ENCODE data around the gene DNAH3. TPM values are rescaled to one million over a fixed set of nuclear protein-coding genes. Genes with fewer than 3 reads are reported as not detected.

Gene DNAH3
- total RNA-seq, 1 donor from 2014 or later = not detected

- Mint-ChIP-seq H3K36me3 (no peaks in the 10 kb centered on the region), H3K27ac (no peak overlapping the region), H3K9me3 (no peaks in the 10 kb centered on the region), H3K27me3 (no peaks in the 10 kb centered on the region), H3K4me3 (no peak overlapping the region), H3K4me1 (ENCODE audit: unreplicated experiment) (no peaks in the 10 kb centered on the region)
- no peak for TF ChIP-seq CTCF (conservative IDR thresholded peaks at IDR 0.05)
- no peak for DNase-seq (ENCODE audit: extremely low spot score, unreplicated experiment)
Observed at GRCh38 chr16:20944861-20945574, 205.6 kb downstream of the DNAH3 start.

GRCh38 chr16:20942256-20942655 lies 208.4 kb downstream of the DNAH3 start:
- DNase-seq (ENCODE audit: extremely low spot score, unreplicated experiment) = no peak
- no peak for TF ChIP-seq CTCF (conservative IDR thresholded peaks at IDR 0.05)

GRCh38 chr16:20941636-20941926 lies 209.1 kb downstream of the DNAH3 start:
- H3K36me3 Mint-ChIP-seq = no peaks in the 10 kb centered on the region
- no peaks in the 10 kb centered on the region for H3K4me1 Mint-ChIP-seq (ENCODE audit: unreplicated experiment)
- H3K4me3 Mint-ChIP-seq = no peak overlapping the region
- H3K9me3 Mint-ChIP-seq = no peaks in the 10 kb centered on the region
- no peaks in the 10 kb centered on the region for H3K27me3 Mint-ChIP-seq
- no peak overlapping the region for H3K27ac Mint-ChIP-seq
- no peak for TF ChIP-seq CTCF (conservative IDR thresholded peaks at IDR 0.05)
- DNase-seq (ENCODE audit: extremely low spot score, unreplicated experiment) = no peak

More at GRCh38 chr16:20942256-20942655, 208.4 kb downstream of the DNAH3 start:
- H3K4me1 Mint-ChIP-seq (ENCODE audit: unreplicated experiment) = no peaks in the 10 kb centered on the region
- H3K9me3 Mint-ChIP-seq = no peaks in the 10 kb centered on the region
- H3K27ac Mint-ChIP-seq = no peak overlapping the region
- no peaks in the 10 kb centered on the region for H3K36me3 Mint-ChIP-seq
- H3K27me3 Mint-ChIP-seq = no peaks in the 10 kb centered on the region
- H3K4me3 Mint-ChIP-seq = no peak overlapping the region

GRCh38 chr16:20940871-20941635 lies 209.6 kb downstream of the DNAH3 start:
- DNase-seq (ENCODE audit: extremely low spot score, unreplicated experiment) = no peak
- Mint-ChIP-seq H3K27ac (no peak overlapping the region), H3K4me1 (ENCODE audit: unreplicated experiment) (no peaks in the 10 kb centered on the region), H3K4me3 (no peak overlapping the region), H3K9me3 (no peaks in the 10 kb centered on the region), H3K27me3 (no peaks in the 10 kb centered on the region), H3K36me3 (no peaks in the 10 kb centered on the region)
- TF ChIP-seq CTCF (conservative IDR thresholded peaks at IDR 0.05) = no peak

- H3K4me1 Mint-ChIP-seq (ENCODE audit: unreplicated experiment) = no peaks in the 10 kb centered on the region
- no peak for DNase-seq (ENCODE audit: extremely low spot score, unreplicated experiment)
- no peaks in the 10 kb centered on the region for H3K27me3 Mint-ChIP-seq
- H3K4me3 Mint-ChIP-seq = no peak overlapping the region
- no peaks in the 10 kb centered on the region for H3K9me3 Mint-ChIP-seq
- no peak for TF ChIP-seq CTCF (conservative IDR thresholded peaks at IDR 0.05)
- no peak overlapping the region for H3K27ac Mint-ChIP-seq
- no peaks in the 10 kb centered on the region for H3K36me3 Mint-ChIP-seq
Observed at GRCh38 chr16:20939611-20940010, 211.0 kb downstream of the DNAH3 start.

Measured in type B pancreatic cell (in vitro differentiated cells).